Natural killer cell treated with Interleukin-12 subunit alpha and Interleukin-12 subunit beta and Interleukin-15 and Interleukin-18, amount 100 ng/mL, for 72 hours (primary cell): ENCODE results near the gene RTEL1. TPM values are rescaled to one million over a fixed set of nuclear protein-coding genes. Genes with fewer than 3 reads are reported as not detected.
"Not testable (repeated sequence)": the region's sequence is repeated elsewhere in the genome, so short reads cannot be mapped to it uniquely, and the experiment has no call there.

ENCODE experiments used
- ATAC-seq, 2 donors: fragments of 150-1000 bp; cut with Tn5 transposase in 1 of 2; sonication (Bioruptor Pico), chemical (Tn5 transposase) in 1 of 2; 2 replicates each; pipeline ENCODE4 v1.10.0; 2021
- DNase-seq: peaks from one replicate; pipeline ENCODE4 v3.0.0; 2022; ENCODE audit warnings: low spot score
- H3K27ac Mint-ChIP-seq, 2 donors: 1 replicate in 1 of 2; 2 replicates in 1 of 2; pipeline ENCODE4 v1.8.0; 2022; ENCODE audit warnings: mixed read lengths in 2 of 2, mild to moderate bottlenecking in 1 of 2, moderate library complexity in 1 of 2
- H3K27me3 Mint-ChIP-seq, 2 donors: 1 replicate in 1 of 2; 2 replicates in 1 of 2; pipeline ENCODE4 v1.8.0; 2022; ENCODE audit warnings: mixed read lengths in 2 of 2
- H3K36me3 Mint-ChIP-seq: one replicate; pipeline ENCODE4 v1.8.0; 2022; ENCODE audit warnings: mixed read lengths
- H3K4me1 Mint-ChIP-seq, 2 donors: 1 replicate in 1 of 2; 2 replicates in 1 of 2; pipeline ENCODE4 v1.8.0; 2022; ENCODE audit warnings: low read depth in 2 of 2, mixed read lengths in 2 of 2, mild to moderate bottlenecking in 1 of 2
- H3K4me3 Mint-ChIP-seq: one replicate; pipeline ENCODE4 v1.8.0; 2022; ENCODE audit warnings: mixed read lengths
- H3K9me3 Mint-ChIP-seq: 2 replicates; pipeline ENCODE4 v1.8.0; 2022; ENCODE audit warnings: mixed read lengths
- total RNA-seq, 2 donors: library from RNA; stranded (reverse); gene quantifications; one replicate each; pipeline ENCODE4 v1.2.3, GENCODE V29; 2022

Gene RTEL1
- total RNA-seq, 2 donors from 2014 or later, result 32.3 to 76.9 TPM

DNA sequence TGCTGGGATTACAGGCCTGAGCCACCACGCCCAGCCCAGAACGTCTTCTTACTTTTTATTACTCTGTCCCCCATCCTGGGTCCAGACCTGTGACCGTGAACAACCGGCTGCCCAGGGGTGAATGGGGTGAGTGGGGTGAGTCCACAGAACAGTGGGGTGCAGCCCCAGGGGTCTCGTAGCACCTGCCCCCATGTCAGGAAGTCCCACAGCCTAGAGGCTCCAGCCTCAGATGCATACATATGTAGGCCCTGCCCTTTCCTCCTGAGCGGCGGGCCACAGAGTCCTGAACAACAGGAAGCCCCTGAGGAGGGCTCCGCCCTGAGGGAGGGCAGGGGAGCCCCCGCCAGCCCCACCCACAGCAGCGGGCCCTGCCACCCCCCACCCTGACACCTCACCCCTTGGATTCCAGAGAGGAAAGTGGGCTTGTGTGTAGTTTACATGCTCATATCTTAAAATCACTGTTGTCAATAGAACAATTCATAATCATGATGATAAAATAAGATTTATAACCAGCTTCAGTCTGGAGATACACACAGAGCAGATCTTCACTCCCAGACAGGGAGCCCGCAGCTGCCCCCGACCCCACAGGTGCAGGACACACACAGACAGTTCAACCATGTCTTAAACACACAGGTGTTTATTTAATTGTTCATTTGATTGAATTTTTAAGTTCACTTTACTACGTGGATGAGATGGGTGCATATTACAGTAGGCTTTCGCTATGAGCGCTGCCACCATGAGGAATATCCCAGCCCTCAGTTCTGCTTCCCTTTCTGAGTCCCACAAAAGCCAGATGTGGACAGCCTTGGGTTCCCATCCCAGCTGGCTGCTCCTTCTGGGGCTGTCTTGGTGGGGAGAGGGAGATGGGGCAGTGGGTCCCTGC, 18.8 kb upstream of the RTEL1 start:
- ATAC-seq (peak in 1 of 2 donors; percentile 41), DNase-seq (no peak)
- peak overlapping the region; percentile 75 to 87 for H3K27ac Mint-ChIP-seq

DNA sequence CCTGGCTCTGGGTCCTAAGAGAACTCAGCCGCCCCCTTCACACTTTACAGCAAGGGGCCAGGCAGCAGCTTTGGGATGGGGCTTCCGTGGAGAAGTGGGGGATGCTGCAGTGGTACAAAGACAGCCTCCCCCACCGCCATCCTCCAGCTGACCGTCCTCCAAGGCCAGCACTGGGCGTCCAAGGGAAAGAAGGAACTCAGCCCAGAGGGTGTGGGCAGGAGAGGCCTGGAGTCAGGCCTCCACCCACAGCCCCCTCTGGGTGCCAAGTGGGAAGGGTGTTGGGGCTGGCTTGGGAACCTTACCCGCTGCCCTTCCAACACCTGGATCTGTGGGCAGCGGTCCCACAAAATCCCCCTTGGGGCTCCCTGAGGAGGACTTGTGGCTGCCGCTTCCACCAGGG, 18.0 kb upstream of the RTEL1 start:
- H3K36me3 Mint-ChIP-seq, result no peaks in the 10 kb centered on the region
- peak overlapping the region; percentile 75 to 87 for H3K27ac Mint-ChIP-seq
- peaks cover 25 to 28% of the 10 kb centered on the region in 2 donors for H3K4me1 Mint-ChIP-seq
- DNase-seq (no peak), ATAC-seq (no peak)
- peaks cover 0 to 3% of the 10 kb centered on the region in 2 donors for H3K27me3 Mint-ChIP-seq
- H3K4me3 Mint-ChIP-seq, result peak overlapping the region; percentile 39
- no peaks in the 10 kb centered on the region for H3K9me3 Mint-ChIP-seq

More for the DNA sequence above, 18.8 kb upstream of the RTEL1 start:
- Mint-ChIP-seq H3K36me3 (no peaks in the 10 kb centered on the region), H3K9me3 (no peaks in the 10 kb centered on the region), H3K4me3 (peak overlapping the region; percentile 72), H3K4me1 (peaks cover 25 to 28% of the 10 kb centered on the region in 2 donors), H3K27me3 (peaks cover 0 to under 1% of the 10 kb centered on the region in 2 donors)

DNA sequence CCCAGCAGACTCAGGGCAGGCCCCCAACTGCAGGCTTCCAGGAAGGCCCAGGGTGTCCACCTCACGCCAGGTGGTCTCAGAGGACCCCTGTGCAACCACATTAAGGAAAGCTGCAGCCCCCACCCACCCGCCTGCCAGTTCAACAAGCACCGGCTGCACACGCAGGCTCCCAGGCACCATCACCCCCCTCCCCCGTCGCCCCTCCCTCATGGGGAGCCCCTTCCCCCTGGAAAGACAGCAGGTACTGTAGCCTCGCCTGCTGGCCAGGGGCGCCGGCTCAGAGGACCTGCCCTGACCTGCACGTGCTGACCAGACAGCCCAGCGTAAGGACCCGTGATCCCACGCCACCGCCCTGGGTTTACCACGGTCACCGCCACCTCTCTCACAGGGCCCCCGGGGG, 17.4 kb upstream of the RTEL1 start:
- not testable (repeated sequence) for H3K27me3 Mint-ChIP-seq, ATAC-seq

DNA sequence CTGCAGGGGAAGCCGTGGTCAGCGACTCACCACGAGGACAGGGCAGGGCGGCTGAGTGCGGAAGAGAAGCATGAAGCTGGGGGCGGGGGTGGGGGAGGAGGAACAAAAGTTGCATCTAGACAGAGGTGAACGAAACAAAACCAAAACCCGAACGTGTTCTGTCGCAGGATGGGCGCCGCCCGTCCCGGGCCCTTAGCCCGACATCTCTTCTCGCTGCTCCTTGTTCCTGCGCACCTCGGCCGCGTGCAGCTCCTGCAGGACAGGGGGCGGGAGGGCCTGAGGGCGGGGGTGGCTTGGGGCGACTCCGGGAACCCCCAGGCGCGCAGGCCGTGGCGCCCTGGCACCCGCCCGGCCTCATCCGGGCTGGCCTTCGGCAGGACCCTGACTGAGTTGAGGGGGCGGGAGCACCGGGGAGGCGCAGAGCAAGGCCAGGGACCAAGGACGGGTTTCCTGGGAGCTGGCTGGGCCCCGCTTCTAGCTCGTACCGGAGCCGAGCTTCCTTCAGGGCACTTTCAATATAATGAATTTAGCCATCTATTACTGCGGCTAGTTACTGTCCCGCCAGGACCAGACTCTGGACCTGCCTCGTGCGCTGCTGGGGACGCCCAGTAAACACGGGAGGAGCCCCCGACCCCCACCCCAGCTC, 16.8 kb upstream of the RTEL1 start:
- Mint-ChIP-seq H3K9me3 (no peaks in the 10 kb centered on the region), H3K27me3 (peaks cover 0 to 3% of the 10 kb centered on the region in 2 donors), H3K36me3 (no peaks in the 10 kb centered on the region), H3K4me3 (no peak overlapping the region), H3K27ac (no peak overlapping the region), H3K4me1 (peaks cover 18 to 19% of the 10 kb centered on the region in 2 donors)
- ATAC-seq, result peak; percentile 57 to 70
- DNase-seq, result no peak

More for the DNA sequence above, 17.4 kb upstream of the RTEL1 start:
- H3K27ac Mint-ChIP-seq, H3K4me3 Mint-ChIP-seq, DNase-seq, H3K9me3 Mint-ChIP-seq, H3K36me3 Mint-ChIP-seq: not testable (repeated sequence)
- H3K4me1 Mint-ChIP-seq, result peaks cover 22% of the 10 kb centered on the region in 2 donors

DNA sequence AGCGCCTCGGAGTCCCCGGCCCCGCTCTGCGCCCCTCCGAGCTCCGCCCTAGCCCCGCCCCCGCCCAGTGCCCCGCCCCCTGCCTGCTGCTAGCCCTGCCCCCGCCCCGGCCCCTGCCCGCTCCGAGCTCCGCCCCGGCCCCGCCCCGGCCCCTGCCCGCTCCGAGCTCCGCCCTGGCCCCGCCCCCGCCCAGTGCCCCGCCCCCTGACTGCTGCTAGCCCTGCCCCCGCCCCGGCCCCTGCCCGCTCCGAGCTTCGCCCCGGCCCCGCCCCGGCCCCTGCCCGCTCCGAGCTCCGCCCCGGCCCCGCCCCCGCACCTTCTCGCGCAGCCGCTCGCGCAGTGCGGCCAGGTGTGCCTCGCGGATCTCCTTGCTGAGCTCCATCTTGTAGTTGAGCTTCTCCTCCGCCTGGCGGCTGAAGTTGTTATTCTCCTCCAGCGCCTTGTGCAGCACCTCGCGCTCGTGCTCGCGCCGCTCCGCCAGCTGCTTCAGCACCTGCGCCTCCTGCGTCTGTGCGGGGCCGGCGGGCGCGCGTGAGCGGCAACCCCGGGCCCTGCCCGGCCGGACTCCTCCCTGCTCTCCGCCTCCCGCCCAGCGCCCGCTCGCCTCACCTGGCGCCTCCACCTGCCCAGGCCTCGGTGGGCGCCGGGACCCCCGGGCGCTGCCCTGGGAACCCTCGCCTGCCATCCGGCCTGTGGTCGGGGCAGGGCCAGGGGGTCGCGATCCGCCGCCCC, 16.2 kb upstream of the RTEL1 start:
- peaks cover 0 to 3% of the 10 kb centered on the region in 2 donors for H3K27me3 Mint-ChIP-seq
- H3K4me3 Mint-ChIP-seq, result peak overlapping the region; percentile 60
- DNase-seq (peak; percentile 92), ATAC-seq (peak; percentile 88 to 90)
- no peaks in the 10 kb centered on the region for H3K9me3 Mint-ChIP-seq
- no peak overlapping the region for H3K27ac Mint-ChIP-seq
- H3K4me1 Mint-ChIP-seq, result peaks cover 18 to 19% of the 10 kb centered on the region in 2 donors
- no peaks in the 10 kb centered on the region for H3K36me3 Mint-ChIP-seq

DNA sequence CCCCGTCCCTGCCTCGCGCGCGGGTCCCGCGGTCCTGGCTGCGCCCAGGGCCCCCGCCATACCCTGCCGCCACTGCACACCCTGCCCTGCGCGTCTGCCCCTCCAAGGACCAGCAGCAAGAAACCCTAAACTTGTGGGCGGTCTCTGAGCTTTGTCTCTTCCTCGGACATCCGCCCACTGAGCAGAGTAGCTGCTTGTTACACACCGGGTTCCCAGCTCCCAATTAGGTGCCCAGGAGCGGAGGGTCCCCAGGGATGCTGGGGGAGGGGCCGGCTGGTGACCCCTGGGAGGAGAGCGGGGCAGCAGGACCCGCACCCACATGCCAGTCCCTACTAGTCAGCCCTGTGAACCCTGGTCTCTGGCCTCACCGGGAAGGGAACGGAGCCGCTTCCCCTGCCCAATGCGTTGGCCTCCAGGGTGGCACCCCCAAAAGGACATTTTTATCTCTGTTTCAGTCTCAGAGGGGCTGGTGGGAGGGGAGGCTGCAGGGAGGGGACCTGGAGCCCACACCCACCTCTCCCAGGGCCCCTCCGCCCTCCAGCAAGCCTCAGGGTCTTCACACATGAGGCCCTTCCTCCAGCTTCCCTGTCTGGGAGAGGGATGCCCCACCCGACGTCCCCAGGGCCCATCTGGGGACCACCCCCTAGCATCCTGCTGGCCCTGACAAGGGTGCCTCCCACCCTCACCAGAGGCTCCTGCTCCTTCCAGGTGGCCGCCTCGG, 15.4 kb upstream of the RTEL1 start:
- Mint-ChIP-seq H3K4me3 (peak overlapping the region; percentile 68), H3K36me3 (no peaks in the 10 kb centered on the region), H3K4me1 (peaks cover 18 to 19% of the 10 kb centered on the region in 2 donors), H3K27me3 (peaks cover 0 to 3% of the 10 kb centered on the region in 2 donors), H3K27ac (no peak overlapping the region), H3K9me3 (no peaks in the 10 kb centered on the region)
- no peak for DNase-seq
- ATAC-seq, result no peak

DNA sequence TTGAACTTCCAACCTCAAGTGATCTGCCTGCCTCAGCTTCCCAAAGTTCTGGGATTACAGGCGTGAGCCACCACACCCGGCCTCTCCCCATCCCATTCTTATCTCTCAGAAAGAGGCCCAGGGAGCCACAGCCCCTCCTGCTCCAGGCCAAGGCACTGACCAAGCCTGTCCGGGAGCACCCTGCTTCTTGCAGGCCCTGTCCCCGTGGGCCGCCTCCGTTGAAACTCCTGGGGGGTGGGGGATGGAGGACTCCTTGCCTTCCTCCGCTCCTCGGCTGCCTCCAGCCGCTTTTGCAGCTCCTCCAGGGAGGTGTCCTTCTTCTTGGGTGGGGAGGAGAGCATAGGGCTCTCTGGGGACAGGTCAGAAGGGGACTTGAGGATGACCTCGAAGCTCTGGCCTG, 14.6 kb upstream of the RTEL1 start:
- no peak for DNase-seq
- peak overlapping the region; percentile 68 for H3K4me3 Mint-ChIP-seq
- H3K9me3 Mint-ChIP-seq, result no peaks in the 10 kb centered on the region
- H3K27me3 Mint-ChIP-seq, result peaks cover 0 to 3% of the 10 kb centered on the region in 2 donors
- no peaks in the 10 kb centered on the region for H3K36me3 Mint-ChIP-seq
- peaks cover 13 to 14% of the 10 kb centered on the region in 2 donors for H3K4me1 Mint-ChIP-seq
- no peak overlapping the region for H3K27ac Mint-ChIP-seq
- ATAC-seq, result no peak

DNA sequence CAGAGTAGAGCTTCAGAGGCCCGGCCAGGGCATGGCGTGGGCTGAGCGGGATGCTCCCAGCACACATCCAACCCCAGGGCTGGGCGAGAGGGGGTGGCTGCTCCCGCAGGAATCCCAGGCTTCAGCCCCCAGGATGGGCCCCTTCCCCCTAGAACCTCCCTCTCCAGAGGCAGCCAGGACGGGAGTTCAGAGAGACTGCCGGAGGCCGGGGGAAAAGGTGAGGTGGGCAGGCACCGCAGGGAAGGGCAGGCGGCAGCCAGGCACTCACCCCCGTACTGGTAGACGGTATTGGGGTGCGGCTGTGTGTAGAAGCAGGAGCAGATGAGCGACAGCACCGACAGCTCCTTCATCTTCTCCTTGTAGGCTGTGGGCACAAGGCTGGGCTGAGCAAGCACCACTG, 14.2 kb upstream of the RTEL1 start:
- H3K36me3 Mint-ChIP-seq, result no peaks in the 10 kb centered on the region
- H3K27me3 Mint-ChIP-seq, result peaks cover 0 to 3% of the 10 kb centered on the region in 2 donors
- DNase-seq (no peak), ATAC-seq (no peak)
- no peak overlapping the region for H3K27ac Mint-ChIP-seq
- peak overlapping the region; percentile 68 for H3K4me3 Mint-ChIP-seq
- H3K9me3 Mint-ChIP-seq, result no peaks in the 10 kb centered on the region
- H3K4me1 Mint-ChIP-seq, result peaks cover 12 to 13% of the 10 kb centered on the region in 2 donors

DNA sequence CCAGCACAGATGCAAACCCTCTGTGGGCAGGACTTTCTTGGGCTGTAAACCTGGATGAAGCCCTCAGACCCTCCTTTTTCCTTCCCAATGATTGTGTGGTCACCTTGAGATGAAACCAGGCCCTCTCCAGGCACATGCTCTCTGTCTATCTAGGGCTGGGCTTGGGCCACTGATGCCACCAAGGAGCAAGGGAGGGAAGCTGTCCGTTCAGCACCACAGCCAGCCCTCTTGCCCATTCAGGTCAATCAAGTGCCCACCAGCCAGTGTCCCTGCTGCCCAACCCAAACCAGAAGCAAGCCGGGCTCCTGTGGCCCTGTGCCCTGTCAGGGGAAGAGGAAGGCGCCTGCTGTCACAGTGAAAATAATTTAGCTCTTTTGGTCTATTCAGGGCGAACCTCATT, 12.9 kb upstream of the RTEL1 start:
- Mint-ChIP-seq H3K9me3 (no peaks in the 10 kb centered on the region), H3K4me1 (peaks cover 0 to 4% of the 10 kb centered on the region in 2 donors), H3K36me3 (no peaks in the 10 kb centered on the region), H3K4me3 (no peak overlapping the region), H3K27ac (no peak overlapping the region), H3K27me3 (peaks cover 0 to 3% of the 10 kb centered on the region in 2 donors)
- ATAC-seq, result no peak
- no peak for DNase-seq

DNA sequence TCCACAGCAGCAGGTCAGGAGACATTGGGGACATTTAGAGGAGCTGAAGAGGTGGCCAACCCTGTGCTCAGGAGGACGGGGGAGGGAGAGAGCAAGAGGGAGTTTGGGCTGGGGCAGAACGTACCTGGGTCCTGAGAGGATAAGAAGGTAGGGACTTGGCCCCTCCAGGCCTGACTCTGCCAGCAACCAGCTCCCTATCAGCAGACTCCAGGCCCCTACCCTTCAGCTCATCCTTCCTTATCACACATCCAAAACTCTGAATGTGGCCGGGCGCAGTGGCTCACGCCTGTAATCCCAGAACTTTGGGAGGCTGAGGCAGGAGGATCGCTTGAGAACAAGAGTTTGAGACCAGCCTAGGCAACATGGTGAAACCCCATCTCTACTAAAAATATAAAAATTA, 9.9 kb upstream of the RTEL1 start:
- no peak for ATAC-seq
- DNase-seq, result peak; percentile 13
- Mint-ChIP-seq H3K27ac (no peak overlapping the region), H3K36me3 (no peaks in the 10 kb centered on the region), H3K4me1 (peaks cover 5% of the 10 kb centered on the region in 2 donors), H3K9me3 (no peaks in the 10 kb centered on the region), H3K4me3 (no peak overlapping the region), H3K27me3 (peaks cover 7% of the 10 kb centered on the region in 2 donors)

DNA sequence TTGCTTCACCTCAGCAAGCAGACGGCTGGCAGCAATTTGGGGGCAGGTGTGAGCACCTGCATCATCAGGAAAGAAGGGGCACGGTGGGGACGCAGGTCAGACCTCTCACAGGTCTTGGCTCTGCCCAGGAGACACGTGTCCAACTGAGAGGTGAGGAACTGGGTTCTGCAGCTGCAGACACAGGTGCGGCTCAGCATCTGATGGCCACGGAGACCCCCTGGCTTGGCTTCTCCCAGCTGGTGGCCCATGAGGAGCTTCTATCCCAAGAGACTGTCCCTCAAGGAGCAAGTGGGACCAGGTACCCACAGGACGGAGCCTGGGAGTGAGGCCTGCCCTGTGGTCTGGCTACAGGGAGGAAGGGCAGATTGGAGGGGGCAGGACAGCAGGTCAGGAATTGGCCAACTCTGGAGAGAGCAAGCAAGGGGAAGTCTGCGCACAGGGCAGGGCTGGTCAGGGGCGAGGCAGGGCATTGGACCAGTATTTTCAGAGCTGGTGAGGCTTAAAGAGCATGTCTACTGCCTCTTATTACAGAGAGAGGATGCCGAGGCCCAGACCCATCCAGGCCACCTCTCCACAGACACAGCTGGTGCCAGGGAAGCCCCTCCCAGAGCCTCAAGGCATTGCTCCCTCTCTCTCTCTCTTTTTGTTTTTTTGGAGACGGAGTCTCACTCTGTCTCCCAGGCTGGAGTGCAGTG, 9.1 kb upstream of the RTEL1 start:
- H3K4me1 Mint-ChIP-seq, result peaks cover 8 to 9% of the 10 kb centered on the region in 2 donors
- peaks cover 7% of the 10 kb centered on the region in 2 donors for H3K27me3 Mint-ChIP-seq
- H3K36me3 Mint-ChIP-seq, result no peaks in the 10 kb centered on the region
- no peak overlapping the region for H3K4me3 Mint-ChIP-seq
- H3K9me3 Mint-ChIP-seq, result no peaks in the 10 kb centered on the region
- ATAC-seq, result no peak
- H3K27ac Mint-ChIP-seq, result no peak overlapping the region
- peak; percentile 52 for DNase-seq

DNA sequence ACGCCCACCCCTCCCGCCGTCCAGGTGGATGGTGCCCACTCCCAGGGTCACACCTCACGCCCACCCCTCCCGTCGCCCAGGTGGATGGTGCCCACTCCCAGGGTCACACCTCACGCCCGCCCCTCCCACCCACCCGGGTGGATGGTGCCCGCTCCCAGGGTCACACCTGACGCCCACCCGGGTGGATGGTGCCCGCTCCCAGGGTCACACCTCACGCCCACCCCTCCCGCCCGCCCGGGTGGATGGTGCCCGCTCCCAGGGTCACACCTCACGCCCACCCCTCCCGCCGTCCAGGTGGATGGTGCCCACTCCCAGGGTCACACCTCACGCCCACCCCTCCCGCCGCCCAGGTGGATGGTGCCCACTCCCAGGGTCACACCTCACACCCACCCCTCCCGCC, 7.6 kb upstream of the RTEL1 start:
- not testable (repeated sequence) for H3K36me3 Mint-ChIP-seq, H3K4me3 Mint-ChIP-seq, DNase-seq, H3K27ac Mint-ChIP-seq, H3K27me3 Mint-ChIP-seq, ATAC-seq, H3K9me3 Mint-ChIP-seq
- peaks cover 9 to 14% of the 10 kb centered on the region in 2 donors for H3K4me1 Mint-ChIP-seq

DNA sequence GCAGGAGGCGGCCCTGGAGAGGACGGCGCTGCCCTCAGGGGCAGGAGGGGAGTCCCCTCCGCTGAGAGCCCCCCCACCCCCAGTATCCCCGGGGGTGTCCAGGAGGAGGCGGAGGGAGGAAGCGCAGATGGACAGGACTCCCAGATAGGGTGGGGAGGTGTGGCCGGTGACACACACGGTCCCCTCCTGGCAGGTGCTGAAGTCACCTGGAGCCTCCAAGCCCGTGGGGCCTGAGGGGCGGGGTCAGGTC, 6.2 kb upstream of the RTEL1 start:
- peaks cover 6 to 7% of the 10 kb centered on the region in 2 donors for H3K27me3 Mint-ChIP-seq
- peak overlapping the region; percentile 80 for H3K4me3 Mint-ChIP-seq
- peaks cover 9 to 14% of the 10 kb centered on the region in 2 donors for H3K4me1 Mint-ChIP-seq
- ATAC-seq (no peak), DNase-seq (no peak)
- H3K9me3 Mint-ChIP-seq, result no peaks in the 10 kb centered on the region
- peak overlapping the region in 1 of 2 donors; percentile 74 for H3K27ac Mint-ChIP-seq
- no peaks in the 10 kb centered on the region for H3K36me3 Mint-ChIP-seq
